SU-DHL-6 (cell line): ENCODE measurements around the gene SNCG.

Source experiments
- H2AFZ ChIP-seq: fragments of 200-600 bp; sonication (generic); 2 replicates; pipeline ENCODE4 v1.6.1; 2014; ENCODE audit warnings: low read depth, mild to moderate bottlenecking, moderate library complexity, mixed read lengths, antibody characterized with exemption, low read length; ENCODE audit not compliant: severe bottlenecking
- H3F3A ChIP-seq: fragments of 200-600 bp; shearing (Covaris generic); 2 replicates; pipeline ENCODE4 v1.6.0; 2016; ENCODE audit warnings: antibody characterized with exemption, mild to moderate bottlenecking; ENCODE audit not compliant: insufficient read depth
- H3K27ac ChIP-seq: fragments of 200-600 bp; sonication (generic); 2 replicates; pipeline ENCODE4 v1.5.1; 2016; ENCODE audit warnings: low read depth, mild to moderate bottlenecking, low read length, moderate library complexity, mixed read lengths
- H3K27me3 ChIP-seq: fragments of 200-600 bp; sonication (generic), shearing (Covaris generic); 2 replicates; pipeline ENCODE4 v1.6.0; 2014; ENCODE audit warnings: mild to moderate bottlenecking, low read length
- H3K36me3 ChIP-seq: fragments of 200-600 bp; sonication (generic); 2 replicates; pipeline ENCODE4 v1.6.1; 2014; ENCODE audit warnings: mild to moderate bottlenecking, low read length, mixed read lengths
- H3K4me2 ChIP-seq: fragments of 300-600, 200-600 bp; shearing (Covaris generic), sonication (generic); 2 replicates; pipeline ENCODE4 v1.6.0; 2014; ENCODE audit warnings: low read length, low read depth, mild to moderate bottlenecking; ENCODE audit not compliant: poor library complexity, severe bottlenecking
- H3K4me3 ChIP-seq: fragments of 200-600 bp; sonication (generic); 2 replicates; pipeline ENCODE4 v1.5.1; 2014; ENCODE audit warnings: antibody characterized with exemption, low read length, mild to moderate bottlenecking, mixed read lengths; ENCODE audit not compliant: insufficient read depth, poor library complexity, severe bottlenecking
- H3K79me2 ChIP-seq: fragments of 200-600 bp; sonication (generic); 2 replicates; pipeline ENCODE4 v1.6.1; 2014; ENCODE audit warnings: mild to moderate bottlenecking, low read length, moderate library complexity; ENCODE audit not compliant: insufficient read depth
- H3K9ac ChIP-seq: fragments of 200-600 bp; sonication (generic); 2 replicates; pipeline ENCODE4 v1.7.0; 2014; ENCODE audit warnings: mild to moderate bottlenecking, low read length
- H3K9me2 ChIP-seq: fragments of 200-600 bp; sonication (generic); replicated peaks from 2 replicates; pipeline ENCODE4 v1.6.1; 2014; ENCODE audit warnings: low read length; ENCODE audit not compliant: insufficient read depth
- H3K9me3 ChIP-seq: fragments of 200-600 bp; sonication (generic); 2 replicates; pipeline ENCODE4 v1.6.1; 2014; ENCODE audit warnings: low read length, mixed read lengths; ENCODE audit not compliant: insufficient read depth
- H4K20me1 ChIP-seq: fragments of 200-600 bp; sonication (generic); 2 replicates; pipeline ENCODE4 v1.6.1; 2014; ENCODE audit warnings: low read depth, mild to moderate bottlenecking, antibody characterized with exemption, low read length, moderate library complexity, mixed read lengths
- EZH2phosphoT487 ChIP-seq: fragments of 200-600 bp; sonication (generic), shearing (Covaris generic); conservative IDR thresholded peaks from 2 replicates; pipeline ENCODE4 v1.6.1; 2018; ENCODE audit warnings: mild to moderate bottlenecking, antibody characterized with exemption, low read length, moderate library complexity, mixed read lengths
- TF ChIP-seq, protein P1 (sequence below): fragments of 200-600 bp; sonication (generic); IDR thresholded peaks from one replicate; pipeline ENCODE4 v1.5.1; 2017; ENCODE audit warnings: antibody characterized with exemption, mild to moderate bottlenecking, low read length, moderate library complexity; ENCODE audit not compliant: insufficient read depth, poor library complexity, severe bottlenecking

SNCG gene

DNA sequence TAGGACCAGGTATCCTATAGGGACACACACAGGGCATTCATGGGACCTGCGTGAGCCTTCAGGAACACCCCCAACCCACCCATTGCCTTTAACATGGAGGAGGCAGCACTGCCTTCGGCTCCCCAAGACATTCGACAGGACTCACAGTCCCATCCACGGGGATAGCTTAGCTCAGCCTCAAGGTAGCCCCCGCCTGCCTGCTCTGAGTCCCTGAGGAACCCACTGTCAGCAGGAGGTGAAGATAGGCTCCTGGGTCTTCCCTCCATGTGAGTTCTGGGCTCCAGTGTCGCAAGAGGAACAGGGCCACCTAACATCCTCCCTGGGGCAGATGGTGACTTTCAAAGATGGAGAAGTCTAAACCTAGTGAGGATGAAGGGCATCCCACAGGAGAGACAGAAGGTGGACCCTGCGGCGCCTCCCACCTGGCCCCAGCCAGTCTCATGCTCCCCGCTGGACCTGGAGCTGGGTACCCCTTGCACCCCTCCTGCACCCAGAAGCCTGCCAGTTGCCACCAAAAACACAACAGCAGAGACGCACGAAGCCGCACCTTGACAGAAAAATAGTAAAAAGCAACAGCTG is 5.0 kb downstream of the SNCG start:
- H3K4me2 ChIP-seq = no peak overlapping the region
- no peaks in the 10 kb centered on the region for H3K27me3 ChIP-seq
- no peaks in the 10 kb centered on the region for H4K20me1 ChIP-seq
- no peaks in the 10 kb centered on the region for H3K79me2 ChIP-seq
- H3K4me3 ChIP-seq = no peak overlapping the region
- no peak overlapping the region for H2AFZ ChIP-seq
- no peaks in the 10 kb centered on the region for H3F3A ChIP-seq
- no peaks in the 10 kb centered on the region for H3K9me3 ChIP-seq
- H3K9me2 ChIP-seq = no peaks in the 10 kb centered on the region
- no peak overlapping the region for H3K27ac ChIP-seq
- TF ChIP-seq, protein P1, sequence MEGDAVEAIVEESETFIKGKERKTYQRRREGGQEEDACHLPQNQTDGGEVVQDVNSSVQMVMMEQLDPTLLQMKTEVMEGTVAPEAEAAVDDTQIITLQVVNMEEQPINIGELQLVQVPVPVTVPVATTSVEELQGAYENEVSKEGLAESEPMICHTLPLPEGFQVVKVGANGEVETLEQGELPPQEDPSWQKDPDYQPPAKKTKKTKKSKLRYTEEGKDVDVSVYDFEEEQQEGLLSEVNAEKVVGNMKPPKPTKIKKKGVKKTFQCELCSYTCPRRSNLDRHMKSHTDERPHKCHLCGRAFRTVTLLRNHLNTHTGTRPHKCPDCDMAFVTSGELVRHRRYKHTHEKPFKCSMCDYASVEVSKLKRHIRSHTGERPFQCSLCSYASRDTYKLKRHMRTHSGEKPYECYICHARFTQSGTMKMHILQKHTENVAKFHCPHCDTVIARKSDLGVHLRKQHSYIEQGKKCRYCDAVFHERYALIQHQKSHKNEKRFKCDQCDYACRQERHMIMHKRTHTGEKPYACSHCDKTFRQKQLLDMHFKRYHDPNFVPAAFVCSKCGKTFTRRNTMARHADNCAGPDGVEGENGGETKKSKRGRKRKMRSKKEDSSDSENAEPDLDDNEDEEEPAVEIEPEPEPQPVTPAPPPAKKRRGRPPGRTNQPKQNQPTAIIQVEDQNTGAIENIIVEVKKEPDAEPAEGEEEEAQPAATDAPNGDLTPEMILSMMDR = no peak
- no peak for TF ChIP-seq EZH2phosphoT487
- no peak overlapping the region for H3K9ac ChIP-seq
- H3K36me3 ChIP-seq = no peaks in the 10 kb centered on the region

DNA sequence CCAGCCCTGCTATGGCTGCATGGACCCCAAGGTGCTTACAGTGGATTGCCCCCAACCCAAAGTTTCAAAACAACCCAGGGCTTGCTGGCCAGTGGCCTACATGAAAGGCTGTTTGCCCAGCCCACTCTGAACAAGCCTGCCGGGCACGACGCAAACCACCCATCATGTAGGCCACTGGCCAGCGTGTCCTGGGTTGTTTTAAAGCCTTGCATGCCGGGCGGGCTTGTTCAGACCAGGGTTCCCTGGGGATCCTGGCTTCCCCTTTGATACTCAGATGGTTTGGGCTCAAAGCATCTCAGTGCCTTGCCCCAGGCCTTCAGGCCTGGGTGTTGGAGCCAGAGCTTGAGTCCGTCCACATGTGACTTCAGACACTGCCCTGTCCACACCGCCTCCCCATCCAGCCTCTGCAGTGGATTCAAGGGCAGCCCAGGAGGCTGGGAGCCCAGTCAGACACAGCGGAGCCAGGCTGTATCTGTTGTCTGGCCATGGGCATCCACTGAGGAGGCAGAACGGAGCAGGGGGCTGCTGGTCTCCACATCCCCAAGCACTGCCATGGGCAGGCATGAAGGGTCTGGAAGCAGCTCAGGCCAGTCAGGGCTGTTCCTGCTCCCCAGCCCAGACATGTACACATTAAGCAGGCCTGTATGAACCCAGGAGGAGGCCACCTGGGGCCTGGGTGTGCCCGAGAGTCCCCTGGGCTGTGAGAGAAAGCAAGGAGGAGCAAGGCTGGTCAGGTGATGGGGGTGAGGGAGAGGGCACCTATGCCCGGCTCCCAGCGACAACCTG is 5.9 kb downstream of the SNCG start:
- Histone ChIP-seq H3K27ac (no peak overlapping the region), H3F3A (no peaks in the 10 kb centered on the region), H3K4me2 (no peak overlapping the region), H3K27me3 (no peaks in the 10 kb centered on the region), H4K20me1 (no peaks in the 10 kb centered on the region), H3K9me3 (no peaks in the 10 kb centered on the region), H2AFZ (no peak overlapping the region), H3K4me3 (no peak overlapping the region), H3K36me3 (no peaks in the 10 kb centered on the region), H3K9me2 (no peaks in the 10 kb centered on the region), H3K9ac (no peak overlapping the region), H3K79me2 (no peaks in the 10 kb centered on the region)
- TF ChIP-seq EZH2phosphoT487 = no peak
- TF ChIP-seq, protein P1 = no peak

DNA sequence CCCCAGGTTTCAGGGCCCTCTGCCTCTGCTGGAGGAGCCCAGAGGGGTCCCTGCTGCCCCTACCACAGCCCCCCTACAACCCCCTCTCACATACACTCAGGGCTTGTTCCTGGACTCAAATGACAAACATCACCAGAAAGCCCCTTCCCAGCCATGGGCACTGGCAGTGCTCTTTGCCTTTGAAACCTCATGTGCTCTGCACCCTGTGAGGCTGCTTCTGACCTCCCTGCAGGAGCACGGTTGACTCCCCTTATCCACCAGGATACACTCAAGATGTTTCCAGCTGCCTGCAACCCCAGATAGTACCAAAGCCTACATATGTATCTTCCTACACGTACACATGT is 6.4 kb downstream of the SNCG start:
- Histone ChIP-seq H3F3A (no peaks in the 10 kb centered on the region), H3K9me3 (no peaks in the 10 kb centered on the region), H3K4me3 (no peak overlapping the region), H3K36me3 (no peaks in the 10 kb centered on the region), H2AFZ (no peak overlapping the region), H3K79me2 (no peaks in the 10 kb centered on the region), H4K20me1 (no peaks in the 10 kb centered on the region), H3K9ac (no peak overlapping the region), H3K9me2 (no peaks in the 10 kb centered on the region), H3K27ac (no peak overlapping the region), H3K27me3 (no peaks in the 10 kb centered on the region), H3K4me2 (no peak overlapping the region)
- TF ChIP-seq, protein P1 = no peak
- TF ChIP-seq EZH2phosphoT487 = no peak
